Fibroblast of lung (primary cell): ENCODE data around the gene CFAP61.

ENCODE experiments used
- EZH2 ChIP-seq: IDR thresholded peaks from 2 replicates; pipeline ENCODE4 v1.5.1; 2012; ENCODE audit warnings: low read length, control low read depth, mild to moderate bottlenecking; ENCODE audit errors: missing control alignments
- TF ChIP-seq, protein P1 (sequence below), 2 donors: IDR thresholded peaks in 1 of 2; conservative IDR thresholded peaks in 1 of 2; 1 replicate in 1 of 2; 2 replicates in 1 of 2; pipeline ENCODE4 v1.5.1; 2011 to 2012; ENCODE audit warnings: low read length in 2 of 2, control low read depth in 1 of 2, inconsistent platforms in 1 of 2, low read depth in 1 of 2, mild to moderate bottlenecking in 1 of 2

- TF ChIP-seq, protein P1, sequence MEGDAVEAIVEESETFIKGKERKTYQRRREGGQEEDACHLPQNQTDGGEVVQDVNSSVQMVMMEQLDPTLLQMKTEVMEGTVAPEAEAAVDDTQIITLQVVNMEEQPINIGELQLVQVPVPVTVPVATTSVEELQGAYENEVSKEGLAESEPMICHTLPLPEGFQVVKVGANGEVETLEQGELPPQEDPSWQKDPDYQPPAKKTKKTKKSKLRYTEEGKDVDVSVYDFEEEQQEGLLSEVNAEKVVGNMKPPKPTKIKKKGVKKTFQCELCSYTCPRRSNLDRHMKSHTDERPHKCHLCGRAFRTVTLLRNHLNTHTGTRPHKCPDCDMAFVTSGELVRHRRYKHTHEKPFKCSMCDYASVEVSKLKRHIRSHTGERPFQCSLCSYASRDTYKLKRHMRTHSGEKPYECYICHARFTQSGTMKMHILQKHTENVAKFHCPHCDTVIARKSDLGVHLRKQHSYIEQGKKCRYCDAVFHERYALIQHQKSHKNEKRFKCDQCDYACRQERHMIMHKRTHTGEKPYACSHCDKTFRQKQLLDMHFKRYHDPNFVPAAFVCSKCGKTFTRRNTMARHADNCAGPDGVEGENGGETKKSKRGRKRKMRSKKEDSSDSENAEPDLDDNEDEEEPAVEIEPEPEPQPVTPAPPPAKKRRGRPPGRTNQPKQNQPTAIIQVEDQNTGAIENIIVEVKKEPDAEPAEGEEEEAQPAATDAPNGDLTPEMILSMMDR (conservative IDR thresholded peaks at IDR 0.05 in 1 of 2, IDR thresholded peaks at IDR 0.05 in 1 of 2; ENCODE audit: low read depth in 1 of 2, low read length in 2 of 2), result no peak
- TF ChIP-seq EZH2, result no peak
These were observed 279.5 kb downstream of the CFAP61 start for GRCh38 chr20:20331817-20332216.
